Kidney epithelial cell (primary cell): Measurements from ENCODE around the gene ANKFN1. TPM values are rescaled to one million over a fixed set of nuclear protein-coding genes. Genes with fewer than 3 reads are reported as not detected.

Source experiments
- DNase-seq: peaks from one replicate; pipeline ENCODE4 v3.0.0-alpha.2; 2010; ENCODE audit warnings: low read depth
- H3K27me3 ChIP-seq: 2 replicates; pipeline ENCODE4 v1.6.0; 2011; ENCODE audit warnings: low read length; ENCODE audit not compliant: control insufficient read depth, insufficient read depth
- H3K36me3 ChIP-seq: 2 replicates; pipeline ENCODE4 v1.5.1; 2011; ENCODE audit warnings: low read length; ENCODE audit not compliant: control insufficient read depth, insufficient read depth
- H3K4me3 ChIP-seq: 2 replicates; pipeline ENCODE4 v1.5.1; 2011; ENCODE audit warnings: low read depth, mild to moderate bottlenecking, control low read depth, low read length
- CTCF ChIP-seq: IDR thresholded peaks from 2 replicates; pipeline ENCODE4 v1.5.1; 2011; ENCODE audit warnings: mild to moderate bottlenecking, moderate library complexity, low read length, control low read depth, inconsistent platforms; ENCODE audit not compliant: insufficient read depth, poor library complexity, severe bottlenecking
- total RNA-seq: library from RNA; depleted of rRNA; stranded (reverse); fragments of >200 nt; gene quantifications from 2 replicates; pipeline ENCODE4 v1.2.3, GENCODE V29; 2015

The ANKFN1 gene
- total RNA-seq, 1 donor from 2014 or later, result not detected

GRCh38 chr17:56176091-56176490 lies 22.8 kb downstream of the ANKFN1 start:
- TF ChIP-seq CTCF, result peak; percentile 9
- no peak for DNase-seq
- H3K36me3 ChIP-seq, result no peaks in the 10 kb centered on the region
- no peak overlapping the region for H3K4me3 ChIP-seq
- no peaks in the 10 kb centered on the region for H3K27me3 ChIP-seq

- no peak for TF ChIP-seq CTCF
- Histone ChIP-seq H3K36me3 (no peaks in the 10 kb centered on the region), H3K27me3 (no peaks in the 10 kb centered on the region), H3K4me3 (no peak overlapping the region)
- no peak for DNase-seq
Observed at GRCh38 chr17:56177361-56177760, 24.1 kb downstream of the ANKFN1 start.

GRCh38 chr17:56178203-56178602 lies 24.9 kb downstream of the ANKFN1 start:
- no peak for DNase-seq
- TF ChIP-seq CTCF, result no peak
- Histone ChIP-seq H3K4me3 (no peak overlapping the region), H3K36me3 (no peaks in the 10 kb centered on the region), H3K27me3 (no peaks in the 10 kb centered on the region)

- no peaks in the 10 kb centered on the region for H3K36me3 ChIP-seq
- DNase-seq, result no peak
- no peaks in the 10 kb centered on the region for H3K27me3 ChIP-seq
- no peak overlapping the region for H3K4me3 ChIP-seq
- TF ChIP-seq CTCF, result no peak
Observed at GRCh38 chr17:56182081-56182480, 28.8 kb downstream of the ANKFN1 start.

GRCh38 chr17:56184650-56185049 lies 31.4 kb downstream of the ANKFN1 start:
- no peak for TF ChIP-seq CTCF
- H3K27me3 ChIP-seq, result no peaks in the 10 kb centered on the region
- H3K4me3 ChIP-seq, result no peak overlapping the region
- H3K36me3 ChIP-seq, result no peaks in the 10 kb centered on the region
- no peak for DNase-seq

GRCh38 chr17:56185491-56186221 lies 32.4 kb downstream of the ANKFN1 start:
- H3K4me3 ChIP-seq, result no peak overlapping the region
- DNase-seq, result no peak
- no peaks in the 10 kb centered on the region for H3K36me3 ChIP-seq
- no peaks in the 10 kb centered on the region for H3K27me3 ChIP-seq
- no peak for TF ChIP-seq CTCF
